ENCODE data around the gene AKAP3. TPM values are rescaled to one million over a fixed set of nuclear protein-coding genes. Genes with fewer than 3 reads are reported as not detected.

The AKAP3 gene
- total RNA-seq, 1 experiment from 2014 or later: 1.6 TPM

DNA sequence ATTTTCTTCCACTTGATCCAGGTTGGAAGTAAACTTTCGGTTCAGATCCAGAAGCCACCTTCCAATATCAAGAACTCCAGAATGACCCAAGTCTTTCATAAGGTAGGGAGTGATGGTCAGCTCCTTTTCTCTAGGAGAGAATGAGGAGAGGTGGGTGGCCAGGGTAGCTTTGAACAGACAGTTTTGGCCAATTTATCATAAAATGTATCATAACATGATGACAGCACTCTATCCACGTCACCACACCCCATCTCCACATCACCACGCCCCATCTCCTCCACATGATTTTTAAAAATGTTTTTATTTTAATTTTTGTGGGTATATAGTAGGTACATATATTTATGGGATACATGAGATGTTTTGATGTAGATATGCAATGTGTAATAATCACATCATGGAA, 59.9 kb downstream of the AKAP3 start:
- BruUV-seq (replicated peaks): no TSS peak
- H3K27me3 ChIP-seq (replicated peaks; ENCODE audit: control insufficient read depth, insufficient read depth, low read length): no peaks in the 10 kb centered on the region; the same call in 1 of the 2 replicates
- no peaks in the 10 kb centered on the region for H3K36me3 Mint-ChIP-seq (ENCODE audit: insufficient read depth, unreplicated experiment)
- no peak overlapping the region for H3K27ac Mint-ChIP-seq (ENCODE audit: unreplicated experiment)
- H3K4me3 Mint-ChIP-seq (ENCODE audit: unreplicated experiment): no peak overlapping the region
- H3K4me3 ChIP-seq (ENCODE audit: low read depth, low read length): no peak overlapping the region
- no peaks in the 10 kb centered on the region for H3K9me3 ChIP-seq
- no peak for DNase-seq
- H3K4me1 ChIP-seq: no peaks in the 10 kb centered on the region
- TF ChIP-seq, protein P1, sequence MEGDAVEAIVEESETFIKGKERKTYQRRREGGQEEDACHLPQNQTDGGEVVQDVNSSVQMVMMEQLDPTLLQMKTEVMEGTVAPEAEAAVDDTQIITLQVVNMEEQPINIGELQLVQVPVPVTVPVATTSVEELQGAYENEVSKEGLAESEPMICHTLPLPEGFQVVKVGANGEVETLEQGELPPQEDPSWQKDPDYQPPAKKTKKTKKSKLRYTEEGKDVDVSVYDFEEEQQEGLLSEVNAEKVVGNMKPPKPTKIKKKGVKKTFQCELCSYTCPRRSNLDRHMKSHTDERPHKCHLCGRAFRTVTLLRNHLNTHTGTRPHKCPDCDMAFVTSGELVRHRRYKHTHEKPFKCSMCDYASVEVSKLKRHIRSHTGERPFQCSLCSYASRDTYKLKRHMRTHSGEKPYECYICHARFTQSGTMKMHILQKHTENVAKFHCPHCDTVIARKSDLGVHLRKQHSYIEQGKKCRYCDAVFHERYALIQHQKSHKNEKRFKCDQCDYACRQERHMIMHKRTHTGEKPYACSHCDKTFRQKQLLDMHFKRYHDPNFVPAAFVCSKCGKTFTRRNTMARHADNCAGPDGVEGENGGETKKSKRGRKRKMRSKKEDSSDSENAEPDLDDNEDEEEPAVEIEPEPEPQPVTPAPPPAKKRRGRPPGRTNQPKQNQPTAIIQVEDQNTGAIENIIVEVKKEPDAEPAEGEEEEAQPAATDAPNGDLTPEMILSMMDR (IDR thresholded peaks at IDR 0.05; ENCODE audit: insufficient read depth in 1 of 2, low read depth in 1 of 2, low read length in 1 of 2, severe bottlenecking in 1 of 2, unreplicated experiment in 1 of 2): no peak
- intact Hi-C loops (cut with micrococcal nuclease; ENCODE audit: unreplicated experiment): no loop called here
- ChIA-PET POLR2A (interaction anchor here (0.6 kb wide), 1 partner anchor 121 kb away, joined by 6 read pairs; no protein-coding TSS in a partner anchor), CTCF (no interaction called here)
- H3K27me3 Mint-ChIP-seq (ENCODE audit: insufficient read depth, unreplicated experiment): peaks cover 32% of the 10 kb centered on the region
- H3K36me3 ChIP-seq (ENCODE audit: control insufficient read depth, insufficient read depth, low read length): no peaks in the 10 kb centered on the region
- no peaks in the 10 kb centered on the region for H3K9me3 Mint-ChIP-seq (ENCODE audit: unreplicated experiment)
- H3K4me1 Mint-ChIP-seq (ENCODE audit: low read depth, unreplicated experiment): no peaks in the 10 kb centered on the region

DNA sequence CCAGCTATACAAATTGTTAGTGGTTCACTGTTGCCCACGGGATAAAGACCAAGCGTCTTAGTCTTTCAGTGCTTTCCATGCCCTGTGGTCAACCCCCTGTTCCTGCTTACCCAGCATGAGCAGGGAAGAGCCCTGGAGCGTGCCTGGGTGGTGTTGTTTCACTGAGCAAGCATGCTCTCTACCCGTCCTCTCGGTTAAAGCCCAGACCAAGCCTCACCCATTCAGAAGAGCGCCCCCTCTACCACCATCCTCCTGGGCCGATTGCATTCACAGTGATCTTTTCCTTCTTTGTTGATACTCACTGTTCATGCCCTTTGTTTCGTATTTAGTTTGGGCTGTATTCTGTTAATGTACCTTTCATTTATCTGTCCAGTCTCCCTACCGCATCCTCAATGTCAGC, 61.7 kb downstream of the AKAP3 start:
- Histone ChIP-seq H3K27me3 (replicated peaks; ENCODE audit: control insufficient read depth, insufficient read depth, low read length) (no peaks in the 10 kb centered on the region; the same call in 1 of the 2 replicates), H3K9me3 (no peaks in the 10 kb centered on the region), H3K36me3 (ENCODE audit: control insufficient read depth, insufficient read depth, low read length) (no peaks in the 10 kb centered on the region), H3K4me3 (ENCODE audit: low read depth, low read length) (no peak overlapping the region), H3K4me1 (no peaks in the 10 kb centered on the region)
- no peak overlapping the region for H3K27ac Mint-ChIP-seq (ENCODE audit: unreplicated experiment)
- TF ChIP-seq, protein P1 (IDR thresholded peaks at IDR 0.05; ENCODE audit: insufficient read depth in 1 of 2, low read depth in 1 of 2, low read length in 1 of 2, severe bottlenecking in 1 of 2, unreplicated experiment in 1 of 2): no peak
- no peaks in the 10 kb centered on the region for H3K36me3 Mint-ChIP-seq (ENCODE audit: insufficient read depth, unreplicated experiment)
- H3K4me3 Mint-ChIP-seq (ENCODE audit: unreplicated experiment): no peak overlapping the region
- no peaks in the 10 kb centered on the region for H3K4me1 Mint-ChIP-seq (ENCODE audit: low read depth, unreplicated experiment)
- POLR2A ChIA-PET: no interaction called here
- intact Hi-C loops (cut with micrococcal nuclease; ENCODE audit: unreplicated experiment): no loop called here
- CTCF ChIA-PET: interaction anchor here (0.6 kb wide), 1 partner anchor 17 kb away, joined by 3 read pairs; no protein-coding TSS in a partner anchor
- no TSS peak for BruUV-seq (replicated peaks)
- peaks cover 38% of the 10 kb centered on the region for H3K27me3 Mint-ChIP-seq (ENCODE audit: insufficient read depth, unreplicated experiment)
- no peak for DNase-seq
- no peaks in the 10 kb centered on the region for H3K9me3 Mint-ChIP-seq (ENCODE audit: unreplicated experiment)

DNA sequence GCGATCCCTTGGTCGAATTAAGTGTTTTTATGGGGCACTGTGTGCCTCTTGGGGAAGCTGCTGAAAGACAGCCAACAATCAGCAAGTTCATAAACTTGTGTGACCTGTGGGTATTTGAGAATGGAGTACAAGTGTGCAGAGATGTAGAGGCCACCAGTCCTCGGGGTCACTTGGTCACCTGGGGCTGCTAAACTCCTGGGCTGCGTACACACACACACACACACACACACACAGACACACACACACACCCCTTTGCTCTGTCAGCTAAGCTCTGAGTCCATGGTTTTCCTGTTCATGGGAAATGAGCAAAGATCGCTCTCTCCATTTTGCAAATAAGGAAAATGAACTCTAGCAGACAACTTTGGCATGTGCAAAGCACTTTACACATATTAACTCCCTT, 62.4 kb downstream of the AKAP3 start:
- no peaks in the 10 kb centered on the region for H3K4me1 Mint-ChIP-seq (ENCODE audit: low read depth, unreplicated experiment)
- H3K4me1 ChIP-seq: no peaks in the 10 kb centered on the region
- ChIA-PET POLR2A (no interaction called here), CTCF (interaction anchor here (0.6 kb wide), 1 partner anchor 236 kb away, joined by 3 read pairs; no protein-coding TSS in a partner anchor)
- H3K27me3 ChIP-seq (replicated peaks; ENCODE audit: control insufficient read depth, insufficient read depth, low read length): no peaks in the 10 kb centered on the region; the same call in 1 of the 2 replicates
- BruUV-seq (replicated peaks): no TSS peak
- TF ChIP-seq, protein P1 (IDR thresholded peaks at IDR 0.05; ENCODE audit: insufficient read depth in 1 of 2, low read depth in 1 of 2, low read length in 1 of 2, severe bottlenecking in 1 of 2, unreplicated experiment in 1 of 2): no peak
- no peak overlapping the region for H3K4me3 Mint-ChIP-seq (ENCODE audit: unreplicated experiment)
- no peak overlapping the region for H3K4me3 ChIP-seq (ENCODE audit: low read depth, low read length)
- no peaks in the 10 kb centered on the region for H3K9me3 Mint-ChIP-seq (ENCODE audit: unreplicated experiment)
- no peaks in the 10 kb centered on the region for H3K36me3 ChIP-seq (ENCODE audit: control insufficient read depth, insufficient read depth, low read length)
- no peaks in the 10 kb centered on the region for H3K9me3 ChIP-seq
- H3K27me3 Mint-ChIP-seq (ENCODE audit: insufficient read depth, unreplicated experiment): peaks cover 38% of the 10 kb centered on the region
- H3K27ac Mint-ChIP-seq (ENCODE audit: unreplicated experiment): no peak overlapping the region
- H3K36me3 Mint-ChIP-seq (ENCODE audit: insufficient read depth, unreplicated experiment): no peaks in the 10 kb centered on the region
- intact Hi-C loops (cut with micrococcal nuclease; ENCODE audit: unreplicated experiment): no loop called here
- DNase-seq: no peak
